Thyroid gland (tissue), 4 donors: ENCODE data around the gene CLCN5. TPM values are rescaled to one million over a fixed set of nuclear protein-coding genes. Genes with fewer than 3 reads are reported as not detected.
A peak's percentile ranks its signal among the peaks of the same experiment; 100 is the strongest.

Source experiments
- DNase-seq, 2 donors: peaks; one replicate each; pipeline ENCODE4 v3.0.0-alpha.2; 2019
- H3K27ac ChIP-seq, 3 donors: fragments of 200-600 bp; sonication (generic); 1 replicate in 2 of 3; 2 replicates in 1 of 3; pipeline ENCODE4 v1.5.1; 2016 to 2019; ENCODE audit warnings: mild to moderate bottlenecking in 1 of 3, moderate library complexity in 1 of 3
- H3K27me3 ChIP-seq: fragments of 200-600 bp; sonication (generic); one replicate; pipeline ENCODE4 v1.5.1; 2019
- H3K36me3 ChIP-seq, 2 donors: fragments of 200-600 bp; sonication (generic); one replicate each; pipeline ENCODE4 v1.5.1; 2016 to 2019
- H3K4me1 ChIP-seq, 2 donors: fragments of 200-600 bp; sonication (generic); one replicate each; pipeline ENCODE4 v1.5.1; 2017 to 2019
- H3K4me3 ChIP-seq, 3 donors: fragments of 200-600 bp; sonication (generic); replicated peaks in 1 of 3; 1 replicate in 2 of 3; 2 replicates in 1 of 3; pipeline ENCODE4 v1.5.1; 2016; ENCODE audit warnings: mild to moderate bottlenecking in 1 of 3
- H3K9me3 ChIP-seq: fragments of 200-600 bp; sonication (generic); one replicate; pipeline ENCODE4 v1.5.1; 2017
- CTCF ChIP-seq, 6 experiments: fragments of 200-600 bp in 3 of 6; fragments of 450-650 bp in 3 of 6; sonication (generic) in 3 of 6; IDR thresholded peaks; one replicate each; pipeline ENCODE4 v1.5.1; 2016 to 2019; ENCODE audit warnings: antibody characterized with exemption in 6 of 6, mild to moderate bottlenecking in 2 of 6, inconsistent platforms in 1 of 6, moderate library complexity in 1 of 6
- POLR2A ChIP-seq, 2 donors: fragments of 450-650 bp; IDR thresholded peaks; one replicate each; pipeline ENCODE4 v1.6.1; 2017; ENCODE audit warnings: antibody characterized with exemption in 2 of 2, mild to moderate bottlenecking in 2 of 2, moderate library complexity in 1 of 2
- WGBS, 2 donors: methylation state at CpG; one replicate each; pipeline ENCODE4 v1.1.5; 2017; 5-methylcytosine and 5-hydroxymethylcytosine counted together
- intact Hi-C: fragments of 100-400 bp; cut with DNase I; formaldehyde crosslinking; loops from one replicate; pipeline ENCODE4 v1.15.1; 2023
- total RNA-seq, 4 donors: library from RNA; depleted of rRNA; stranded (reverse); fragments of >200 nt; gene quantifications; one replicate each; pipeline ENCODE4 v1.2.3, GENCODE V29; 2016

CLCN5 gene
- total RNA-seq, 4 donors from 2014 or later: 7.3 to 12.6 (median 10.1) TPM

DNA sequence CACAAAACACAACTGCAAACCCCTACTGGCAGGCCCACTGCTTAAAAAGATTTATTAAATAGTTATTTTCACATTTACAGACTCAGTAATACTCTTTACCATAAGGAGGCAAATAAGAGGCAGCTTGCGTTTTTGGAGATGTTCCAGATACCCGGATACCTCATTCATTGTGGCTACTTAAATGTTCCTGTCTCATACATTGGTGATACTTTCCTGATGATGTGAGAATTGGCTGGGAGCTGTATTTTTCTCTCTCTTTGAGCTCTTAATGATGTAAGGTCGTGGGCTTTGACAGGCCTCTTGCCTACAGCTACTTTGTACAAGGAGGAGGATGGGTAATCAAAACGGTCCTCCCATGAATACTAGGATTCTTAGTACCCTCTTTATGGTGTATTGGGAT is 176.9 kb downstream of the CLCN5 start:
- WGBS, 2 donors: 77 to 78% methylated on average over 4 of the region's 4 CpGs
- intact Hi-C loops: no loop called here

GRCh38 chrX:50100188-50100587 is 177.8 kb downstream of the CLCN5 start:
- no peak for DNase-seq
- Histone ChIP-seq H3K27ac (no peak overlapping the region), H3K4me1 (no peaks in the 10 kb centered on the region), H3K4me3 (no peak overlapping the region), H3K36me3 (no peaks in the 10 kb centered on the region), H3K9me3 (no peaks in the 10 kb centered on the region), H3K27me3 (no peaks in the 10 kb centered on the region)
- intact Hi-C loops: no loop called here
- TF ChIP-seq CTCF (IDR thresholded peaks at IDR 0.05): peak in 3 of 6 experiments; percentile 24 to 45 (median 29)
- no peak for TF ChIP-seq POLR2A (IDR thresholded peaks at IDR 0.05)
- WGBS, 2 donors: 44 to 51% methylated on average over 3 of the region's 3 CpGs

More for the DNA sequence above, 176.9 kb downstream of the CLCN5 start:
- no peaks in the 10 kb centered on the region for H3K9me3 ChIP-seq
- H3K4me3 ChIP-seq: no peak overlapping the region
- H3K27me3 ChIP-seq: no peaks in the 10 kb centered on the region
- no peak for DNase-seq
- no peak overlapping the region for H3K27ac ChIP-seq
- TF ChIP-seq CTCF (IDR thresholded peaks at IDR 0.05) (no peak), POLR2A (IDR thresholded peaks at IDR 0.05) (no peak)
- no peaks in the 10 kb centered on the region for H3K36me3 ChIP-seq
- no peaks in the 10 kb centered on the region for H3K4me1 ChIP-seq

- H3K4me3 ChIP-seq: no peak overlapping the region
- H3K36me3 ChIP-seq: no peaks in the 10 kb centered on the region
- H3K4me1 ChIP-seq: no peaks in the 10 kb centered on the region
- H3K9me3 ChIP-seq: no peaks in the 10 kb centered on the region
- H3K27ac ChIP-seq: no peak overlapping the region
- intact Hi-C loops: no loop called here
- WGBS, 2 donors: 83 to 100% methylated on average over 1 of the region's 1 CpG
- DNase-seq: no peak
- no peaks in the 10 kb centered on the region for H3K27me3 ChIP-seq
- TF ChIP-seq POLR2A (IDR thresholded peaks at IDR 0.05): no peak
- TF ChIP-seq CTCF (IDR thresholded peaks at IDR 0.05): no peak
These were observed 180.8 kb downstream of the CLCN5 start for GRCh38 chrX:50103176-50103575.

DNA sequence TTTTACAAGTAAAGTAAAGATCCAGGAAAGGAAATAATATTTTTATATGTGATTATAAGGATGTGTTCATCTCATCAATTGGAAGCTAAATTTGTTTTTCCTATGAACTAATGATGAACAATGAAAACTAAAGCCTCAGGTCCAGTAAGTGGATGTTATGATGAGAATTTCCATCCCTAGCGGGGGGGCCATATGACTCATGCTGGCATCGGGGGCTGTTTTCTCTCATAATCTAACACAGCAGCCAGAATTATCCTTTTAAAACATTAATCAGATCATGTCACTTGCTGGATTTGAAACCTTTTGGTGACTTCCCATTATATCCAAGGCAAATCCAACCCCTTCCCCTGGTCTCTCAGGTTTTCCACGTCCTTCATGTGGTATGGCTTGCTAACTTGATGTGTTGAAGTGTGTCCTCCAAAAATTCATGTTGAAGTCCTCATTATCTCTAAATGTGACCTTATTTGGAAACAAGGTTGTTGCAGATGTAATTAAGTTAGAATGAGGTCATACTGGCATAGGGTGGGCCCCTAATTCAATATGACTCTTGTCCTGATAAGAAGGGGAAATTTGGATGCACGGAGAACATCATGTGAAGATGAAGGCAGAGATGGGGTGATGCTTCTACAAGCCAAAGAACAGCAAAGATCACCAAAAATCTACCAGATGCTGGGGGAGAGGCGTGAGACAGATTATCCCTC is 181.6 kb downstream of the CLCN5 start:
- no peak for TF ChIP-seq POLR2A (IDR thresholded peaks at IDR 0.05)
- TF ChIP-seq CTCF (IDR thresholded peaks at IDR 0.05): no peak
- H3K27me3 ChIP-seq: no peaks in the 10 kb centered on the region
- no peak overlapping the region for H3K27ac ChIP-seq
- H3K4me1 ChIP-seq: no peaks in the 10 kb centered on the region
- WGBS, 2 donors: 56 to 81% methylated on average over 5 of the region's 5 CpGs
- H3K9me3 ChIP-seq: no peaks in the 10 kb centered on the region
- H3K36me3 ChIP-seq: no peaks in the 10 kb centered on the region
- H3K4me3 ChIP-seq: no peak overlapping the region
- no peak for DNase-seq
- intact Hi-C loops: no loop called here

- no peak overlapping the region for H3K27ac ChIP-seq
- no peak for DNase-seq
- no peaks in the 10 kb centered on the region for H3K27me3 ChIP-seq
- H3K9me3 ChIP-seq: no peaks in the 10 kb centered on the region
- TF ChIP-seq POLR2A (IDR thresholded peaks at IDR 0.05): no peak
- no peak for TF ChIP-seq CTCF (IDR thresholded peaks at IDR 0.05)
- H3K36me3 ChIP-seq: no peaks in the 10 kb centered on the region
- H3K4me1 ChIP-seq: no peaks in the 10 kb centered on the region
- 78 to 90% methylated on average over 6 of the region's 6 CpGs for WGBS, 2 donors
- intact Hi-C loops: no loop called here
- H3K4me3 ChIP-seq: no peak overlapping the region
These were observed 183.8 kb downstream of the CLCN5 start for GRCh38 chrX:50106051-50106675.
